ENCODE measurements around the gene GNG4. TPM values are rescaled to one million over a fixed set of nuclear protein-coding genes. Genes with fewer than 3 reads are reported as not detected.

The GNG4 gene
- 0.64 TPM for total RNA-seq
- long read RNA-seq, result 0 reads

- DNase-seq (ENCODE audit: low spot score), result peak; percentile 78
Measured at GRCh38 chr1:235649368-235650163, at the start of gene GNG4. Gene GNG4 (minus strand): TSS chr1:235649784. CDS start chr1:235583838, 65,946 bp downstream.

DNA sequence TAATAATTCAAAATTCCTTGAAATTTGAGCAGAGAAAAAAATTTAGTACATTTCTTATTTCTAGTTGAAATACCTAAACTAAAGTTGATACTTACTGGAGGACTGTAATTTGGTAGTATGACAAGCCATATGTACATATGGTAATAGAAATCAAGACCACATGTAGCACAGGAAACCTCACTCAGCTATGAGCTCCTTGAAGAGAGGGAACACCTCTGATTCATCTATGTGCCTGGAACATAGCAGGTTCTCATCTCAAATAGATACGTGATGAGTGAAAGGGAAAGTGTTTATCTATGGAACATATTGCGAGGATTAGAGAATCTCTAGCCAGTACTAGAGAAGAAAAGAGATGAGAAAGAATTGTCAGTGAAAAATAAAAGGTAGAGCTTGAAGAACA, 47.9 kb upstream of the GNG4 start:
- no peak for DNase-seq (ENCODE audit: low spot score)

DNA sequence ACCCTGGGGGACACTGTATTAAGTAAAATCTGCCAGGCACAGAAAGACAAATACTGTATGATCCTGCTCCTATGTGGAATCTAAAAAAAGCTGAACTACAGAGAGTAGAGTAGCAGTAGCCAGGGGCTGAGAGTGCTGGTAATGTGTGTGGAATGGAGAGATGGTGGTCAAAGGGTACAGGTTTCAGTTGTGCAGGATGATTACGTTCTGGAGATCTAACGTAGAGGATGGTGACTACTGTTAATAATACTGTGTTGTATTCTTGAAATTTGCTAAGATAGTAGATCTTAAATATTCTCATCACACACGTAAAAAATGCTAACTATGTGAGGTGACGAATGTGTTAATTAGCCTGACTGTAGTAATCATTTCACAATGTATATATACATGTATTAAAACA, 39.8 kb upstream of the GNG4 start:
- no peak for DNase-seq (ENCODE audit: low spot score)

GRCh38 chr1:235688096-235688495, 38.5 kb upstream of the GNG4 start:
- no peak for DNase-seq (ENCODE audit: low spot score)

- DNase-seq (ENCODE audit: low spot score), result no peak
Measured at GRCh38 chr1:235683653-235684052, 34.1 kb upstream of the GNG4 start.

DNA sequence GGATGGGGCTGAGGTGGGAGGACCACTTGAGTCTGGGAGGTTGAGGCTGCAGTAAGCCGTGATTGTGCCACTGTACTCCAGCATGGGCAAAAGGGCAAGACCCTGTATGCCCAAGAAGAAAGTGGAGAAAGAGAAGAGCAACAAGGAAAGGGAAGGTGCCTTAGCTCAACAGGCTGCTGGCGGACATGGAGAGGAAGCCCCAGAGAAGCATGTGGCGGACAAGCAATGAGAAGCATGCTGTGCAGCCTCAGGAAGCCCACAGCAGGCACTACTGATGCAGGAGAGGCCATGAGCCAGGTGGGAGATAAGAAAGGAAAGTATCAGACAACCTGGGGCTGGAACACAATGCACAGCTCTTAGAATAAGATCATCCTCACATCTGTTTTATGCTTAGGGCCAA, 32.6 kb upstream of the GNG4 start:
- no peak for DNase-seq (ENCODE audit: low spot score)

DNA sequence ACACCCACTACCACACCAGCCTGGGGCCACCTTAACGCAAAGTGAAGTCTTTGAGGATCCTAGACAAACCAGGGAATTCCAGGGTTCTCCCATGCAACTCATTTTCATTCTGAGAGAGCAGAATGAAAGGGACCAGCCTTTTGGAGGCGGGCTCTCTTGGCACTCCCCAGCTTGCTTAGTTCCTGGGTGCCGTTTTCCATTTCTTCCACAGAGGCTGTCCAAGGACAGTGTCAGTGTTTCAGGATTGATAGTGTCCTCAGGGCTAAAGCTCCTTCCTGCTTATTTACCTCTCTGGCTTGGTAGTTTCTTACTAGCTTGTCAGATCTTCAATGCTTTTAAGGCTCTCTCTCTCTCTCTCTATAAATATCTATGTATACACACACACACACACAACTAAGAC, 30.1 kb upstream of the GNG4 start:
- no peak for DNase-seq (ENCODE audit: low spot score)

DNA sequence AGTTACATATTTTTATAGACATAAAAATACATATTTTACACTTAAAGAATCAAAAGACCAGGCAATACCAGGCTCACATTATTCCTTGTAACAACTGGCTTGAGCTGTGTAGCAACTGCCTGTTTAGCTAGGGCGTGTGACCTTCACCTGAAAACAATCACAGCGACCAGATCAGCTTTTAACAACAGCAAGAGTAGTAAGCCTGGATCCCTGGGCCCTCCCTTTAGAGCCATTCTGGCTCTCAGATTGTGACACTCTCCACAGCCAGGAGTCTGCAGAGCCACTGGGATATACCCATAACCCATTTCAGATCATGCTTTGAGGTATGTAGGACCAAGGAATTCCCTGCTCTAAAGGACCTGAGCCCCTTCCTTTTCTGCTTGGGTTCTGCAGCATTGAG, 29.4 kb upstream of the GNG4 start:
- DNase-seq (ENCODE audit: low spot score), result no peak

DNA sequence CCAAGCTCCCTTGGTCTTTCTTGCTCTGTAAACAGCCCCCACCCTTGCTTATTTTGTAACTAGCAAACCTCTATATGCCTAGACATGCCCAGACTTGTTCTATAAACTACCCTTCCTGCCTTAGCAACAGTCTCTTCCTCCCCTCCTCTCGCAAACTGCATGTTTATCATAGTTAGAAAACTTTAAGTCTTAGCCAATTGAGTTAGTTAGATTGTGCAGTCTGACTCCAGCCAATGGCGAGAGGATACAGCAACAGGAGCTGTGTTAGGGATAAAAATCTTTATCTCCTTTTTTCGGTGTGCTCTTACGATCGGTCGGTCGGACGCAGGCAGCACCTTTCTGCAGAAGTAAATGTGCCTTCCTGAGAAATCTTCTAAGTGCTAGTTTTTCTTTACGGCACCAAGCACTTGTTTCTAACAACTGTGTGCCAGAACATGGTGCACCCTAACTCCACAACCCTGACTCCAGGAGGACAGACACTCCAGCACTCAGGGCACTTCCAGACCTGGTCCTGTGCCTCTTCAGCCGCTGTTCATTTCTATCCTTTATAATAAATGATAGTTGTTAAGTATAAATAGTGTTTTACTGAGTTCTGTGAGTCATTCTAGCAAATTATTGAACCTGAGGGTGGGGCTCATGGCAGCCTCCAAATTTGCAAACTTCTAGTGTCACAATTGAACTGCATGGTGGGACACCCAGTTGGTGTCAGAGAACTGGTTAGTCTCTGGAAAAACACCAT, 25.7 kb upstream of the GNG4 start:
- DNase-seq (ENCODE audit: low spot score), result no peak

- no peak for DNase-seq (ENCODE audit: low spot score)
Measured at GRCh38 chr1:235673981-235674380, 24.4 kb upstream of the GNG4 start.

- DNase-seq (ENCODE audit: low spot score), result no peak
Measured at GRCh38 chr1:235671992-235672391, 22.4 kb upstream of the GNG4 start.

- DNase-seq (ENCODE audit: low spot score), result no peak
Measured at GRCh38 chr1:235670157-235670776, 20.7 kb upstream of the GNG4 start.

GRCh38 chr1:235669277-235669676, 19.7 kb upstream of the GNG4 start:
- no peak for DNase-seq (ENCODE audit: low spot score)

DNA sequence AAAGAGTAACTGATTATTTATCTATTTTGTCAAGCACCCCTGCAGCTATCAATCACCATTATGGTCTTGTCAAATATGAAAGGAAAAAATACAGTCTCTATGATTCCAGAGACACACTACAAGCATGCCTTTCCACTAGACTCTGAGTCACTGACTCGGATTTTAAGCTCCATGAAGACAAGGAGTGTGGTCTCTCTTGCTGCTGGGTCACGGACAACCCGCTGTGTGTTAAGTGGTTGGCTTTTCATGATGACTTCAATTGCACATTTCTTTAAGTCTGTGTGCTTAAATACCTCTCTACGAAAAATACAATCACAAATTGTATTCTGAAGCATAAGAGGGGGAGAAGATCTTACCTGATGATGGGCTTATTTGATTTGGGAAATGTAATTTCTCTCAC, 14.0 kb upstream of the GNG4 start:
- DNase-seq (ENCODE audit: low spot score), result no peak

GRCh38 chr1:235661568-235661967, 12.0 kb upstream of the GNG4 start:
- DNase-seq (ENCODE audit: low spot score), result no peak

DNA sequence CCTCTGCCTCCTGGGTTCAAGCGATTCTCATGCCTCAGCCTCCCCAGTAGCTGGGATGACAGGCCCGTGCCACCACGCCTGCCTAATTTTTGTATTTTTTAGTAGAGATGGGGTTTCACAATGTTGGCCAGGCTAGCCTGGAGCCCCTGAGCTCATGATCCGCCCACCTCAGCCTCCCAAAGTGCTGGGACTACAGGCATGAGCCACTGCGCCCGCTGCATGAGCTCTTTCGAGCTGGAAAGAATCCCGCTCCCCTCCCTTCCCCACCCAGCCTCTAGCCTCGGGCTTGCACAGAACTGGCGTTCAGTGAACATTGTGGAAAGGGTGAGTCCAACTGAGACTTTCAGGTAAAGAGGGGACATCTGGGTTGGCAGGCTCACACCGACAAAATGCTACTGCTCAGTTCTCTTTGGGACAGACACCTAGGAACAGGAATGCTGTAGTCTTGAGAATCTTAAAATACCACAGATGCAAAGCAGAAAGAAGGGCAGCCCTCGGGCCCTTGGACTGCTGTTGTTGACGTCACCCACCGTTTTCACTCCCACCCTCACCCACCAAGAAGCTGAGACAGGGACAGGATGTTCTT, 9.7 kb upstream of the GNG4 start:
- DNase-seq (ENCODE audit: low spot score), result peak; percentile 76

GRCh38 chr1:235657747-235658526, 8.4 kb upstream of the GNG4 start:
- DNase-seq (ENCODE audit: low spot score), result no peak

GRCh38 chr1:235657269-235657668, 7.7 kb upstream of the GNG4 start:
- DNase-seq (ENCODE audit: low spot score), result peak; percentile 39

GRCh38 chr1:235652364-235652763, 2.8 kb upstream of the GNG4 start:
- DNase-seq (ENCODE audit: low spot score), result no peak

DNA sequence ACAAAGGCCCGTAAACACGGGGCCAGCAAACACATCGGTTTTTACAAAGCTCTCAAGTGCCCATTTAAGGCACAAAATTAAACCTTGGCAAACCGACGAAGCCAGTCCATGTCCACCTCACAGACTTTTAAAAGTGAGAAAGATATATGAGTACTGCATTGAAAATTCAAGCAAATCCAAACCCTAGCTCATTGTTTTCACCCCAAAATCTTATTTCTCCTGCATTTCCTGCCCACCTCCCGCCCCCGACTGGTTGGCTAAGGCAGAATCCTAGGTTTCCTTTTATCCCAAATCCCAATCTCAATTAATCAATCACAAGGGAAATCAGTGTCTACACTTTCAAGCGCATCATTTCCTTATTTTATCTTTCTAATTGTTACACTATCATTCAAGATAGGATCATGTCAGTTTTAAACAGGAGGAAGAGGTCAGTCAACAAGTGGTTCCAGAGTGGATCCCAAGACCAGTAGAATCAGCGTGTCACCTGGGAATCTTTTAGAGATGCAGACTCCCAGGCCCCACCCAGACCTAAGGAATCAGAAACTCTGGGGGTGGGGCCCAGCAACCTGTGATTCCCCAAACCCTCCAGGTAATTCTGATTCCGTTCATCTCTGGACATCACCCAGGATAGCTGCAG, 1.7 kb upstream of the GNG4 start:
- DNase-seq (ENCODE audit: low spot score), result no peak
